ENCODE measurements around the gene OTOP3.

Gene OTOP3

GRCh38 chr17:74943808-74944522, 8.3 kb downstream of the OTOP3 start:
- no peak for DNase-seq

- no peak for DNase-seq
Measured at GRCh38 chr17:74945543-74945942, 9.8 kb downstream of the OTOP3 start.

- no peak for DNase-seq
Measured at GRCh38 chr17:74946641-74947040, 10.9 kb downstream of the OTOP3 start.

GRCh38 chr17:74947041-74947754, 11.5 kb downstream of the OTOP3 start:
- no peak for DNase-seq

- DNase-seq, result no peak
Measured at GRCh38 chr17:74949455-74950115, 13.9 kb downstream of the OTOP3 start.

GRCh38 chr17:74950207-74950606, 14.5 kb downstream of the OTOP3 start:
- DNase-seq, result no peak

GRCh38 chr17:74951065-74951464, 15.4 kb downstream of the OTOP3 start:
- no peak for DNase-seq

- no peak for DNase-seq
Measured at GRCh38 chr17:74951680-74952421, 16.2 kb downstream of the OTOP3 start.

- DNase-seq, result no peak
Measured at GRCh38 chr17:74952431-74953133, 16.9 kb downstream of the OTOP3 start.

- no peak for DNase-seq
Measured at GRCh38 chr17:74953134-74953687, 17.5 kb downstream of the OTOP3 start.

GRCh38 chr17:74954115-74954514, 18.4 kb downstream of the OTOP3 start:
- no peak for DNase-seq

GRCh38 chr17:74954665-74955421, 19.1 kb downstream of the OTOP3 start:
- DNase-seq, result no peak

GRCh38 chr17:74956093-74956492, 20.4 kb downstream of the OTOP3 start:
- no peak for DNase-seq

GRCh38 chr17:74957935-74958740, 22.4 kb downstream of the OTOP3 start:
- peak; percentile 6 for DNase-seq

- DNase-seq, result no peak
Measured at GRCh38 chr17:74959826-74960515, 24.3 kb downstream of the OTOP3 start.

- no peak for DNase-seq
Measured at GRCh38 chr17:74960570-74961342, 25.1 kb downstream of the OTOP3 start.

- DNase-seq, result peak; percentile 44
Measured at GRCh38 chr17:74961657-74962350, 26.1 kb downstream of the OTOP3 start.

GRCh38 chr17:74962622-74963394, 27.1 kb downstream of the OTOP3 start:
- DNase-seq, result no peak

All from DMS79 treated with DMSO at 0.1 percent for 48 hours (cell line).